NCI-H1694 (cell line): Measurements from ENCODE around the gene GYS2.

Experiments
- DNase-seq: peaks from one replicate; lab custom pipeline; 2025; lab: John Stamatoyannopoulos, UW

GYS2 gene

DNA sequence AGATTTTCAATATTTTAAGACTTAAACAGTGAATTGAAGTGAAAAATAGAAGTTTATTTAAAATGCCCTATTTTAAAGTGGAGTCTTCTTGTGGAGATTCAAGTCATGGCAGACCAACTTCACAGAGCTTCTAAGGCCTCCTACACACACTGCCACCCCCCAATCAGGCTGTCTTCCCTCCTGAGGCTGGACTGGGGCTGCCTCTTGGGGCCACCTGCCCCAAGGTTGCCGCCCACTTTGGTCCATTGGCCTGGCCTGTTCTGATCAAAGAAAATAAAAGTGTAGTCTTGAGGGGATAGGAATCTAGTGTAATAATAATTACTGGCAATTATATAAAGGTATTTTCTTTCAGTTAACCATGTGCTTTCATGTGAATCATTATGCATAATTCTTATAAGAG is 101.8 kb downstream of the GYS2 start:
- DNase-seq, result no peak

DNA sequence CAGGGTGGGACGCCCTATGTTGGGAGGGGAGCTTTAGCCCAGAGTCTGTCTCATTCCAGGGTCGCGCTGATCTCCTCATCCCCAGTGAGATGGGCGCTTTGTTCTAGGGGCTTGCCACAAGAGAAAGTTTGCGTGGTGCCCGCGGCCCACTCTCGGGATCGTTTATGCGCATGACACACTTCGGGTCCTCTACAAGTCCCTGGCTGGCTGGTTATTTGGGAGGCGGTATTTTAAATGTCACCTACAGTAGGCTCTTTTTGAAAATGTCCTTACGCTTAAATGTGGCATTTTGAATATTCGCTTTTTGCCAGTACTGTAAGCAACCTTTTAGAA is 102.5 kb downstream of the GYS2 start:
- peak; percentile 43 for DNase-seq

- DNase-seq, result peak; percentile 99
Observed at GRCh38 chr12:21501258-21502163, 103.1 kb downstream of the GYS2 start, which contains the start of the genes GOLT1B and RECQL. GOLT1B (plus strand) TSS chr12:21501789; CDS start chr12:21501924, 135 bp downstream. RECQL (minus strand) TSS chr12:21501635; CDS start chr12:21499570, 2,065 bp downstream.

GRCh38 chr12:21500786-21501257 is 103.8 kb downstream of the GYS2 start:
- no peak for DNase-seq

- DNase-seq, result no peak
Observed at GRCh38 chr12:21499765-21500164, 104.9 kb downstream of the GYS2 start.
